SK-N-SH treated with all-trans-retinoic acid at 6 μM for 48 hours (cell line): ENCODE data around the gene ZNF581.

Experiments used
- ATAC-seq: fragments of 200-7000 bp; cut with Tn5 transposase; 3 replicates; pipeline ENCODE4 v1.9.1; 2020; ENCODE audit warnings: mild to moderate bottlenecking, moderate library complexity
- ARNTL ChIP-seq: fragments of 450-650 bp; formaldehyde crosslinking; IDR thresholded peaks from 2 replicates; pipeline ENCODE4 v1.5.0; 2020; ENCODE audit warnings: low read depth, mild to moderate bottlenecking, moderate library complexity, borderline replicate concordance
- BACH2 ChIP-seq: fragments of 250-450 bp; sonication (Bioruptor Pico); IDR thresholded peaks from 2 replicates; pipeline ENCODE4 v1.9.0; 2021; ENCODE audit warnings: mild to moderate bottlenecking, borderline replicate concordance
- CSDC2 ChIP-seq: fragments of 250-450 bp; sonication (Bioruptor Pico); IDR thresholded peaks from 2 replicates; pipeline ENCODE4 v1.5.0; 2020; ENCODE audit warnings: mild to moderate bottlenecking, moderate library complexity
- ESRRG ChIP-seq: fragments of 250-450 bp; sonication (Bioruptor Pico); IDR thresholded peaks from 2 replicates; pipeline ENCODE4 v1.6.1; 2021; ENCODE audit warnings: mild to moderate bottlenecking
- GLIS3 ChIP-seq: fragments of 250-450 bp; sonication (Bioruptor Pico); IDR thresholded peaks from 2 replicates; pipeline ENCODE4 v1.5.0; 2020; ENCODE audit warnings: mild to moderate bottlenecking, moderate library complexity
- ISL1 ChIP-seq: fragments of 250-450 bp; sonication (Bioruptor Pico); IDR thresholded peaks from 2 replicates; pipeline ENCODE4 v2.1.2; 2022; ENCODE audit warnings: mild to moderate bottlenecking, moderate library complexity
- OSR1 ChIP-seq: fragments of 250-450 bp; sonication (Bioruptor Pico); IDR thresholded peaks from 2 replicates; pipeline ENCODE4 v1.8.0; 2022; ENCODE audit warnings: moderate library complexity, mild to moderate bottlenecking, inconsistent platforms
- PPARA ChIP-seq: fragments of 250-450 bp; sonication (Bioruptor Pico); IDR thresholded peaks from 2 replicates; pipeline ENCODE4 v1.5.0; 2020; ENCODE audit warnings: mild to moderate bottlenecking, borderline replicate concordance
- RARB ChIP-seq: fragments of 250-450 bp; sonication (Bioruptor Pico); IDR thresholded peaks from 2 replicates; pipeline ENCODE4 v1.8.0; 2021; ENCODE audit warnings: mild to moderate bottlenecking, moderate library complexity
- SNAI2 ChIP-seq: fragments of 250-450 bp; sonication (Bioruptor Pico); IDR thresholded peaks from 2 replicates; pipeline ENCODE4 v1.5.0; 2020; ENCODE audit warnings: mild to moderate bottlenecking, moderate library complexity
- TCF4 ChIP-seq: fragments of 250-450 bp; sonication (Bioruptor Pico); IDR thresholded peaks from 2 replicates; pipeline ENCODE4 v1.8.0; 2021; ENCODE audit warnings: mild to moderate bottlenecking, moderate library complexity, borderline replicate concordance
- TOX ChIP-seq: fragments of 250-450 bp; sonication (Bioruptor Pico); IDR thresholded peaks from 2 replicates; pipeline ENCODE4 v1.8.0; 2021; ENCODE audit warnings: mild to moderate bottlenecking, moderate library complexity, borderline replicate concordance
- ZC3H10 ChIP-seq: fragments of 250-450 bp; sonication (Bioruptor Pico); IDR thresholded peaks from 2 replicates; pipeline ENCODE4 v1.5.1; 2021; ENCODE audit warnings: mild to moderate bottlenecking, moderate library complexity
- ZFP3 ChIP-seq: fragments of 250-450 bp; sonication (Bioruptor Pico); IDR thresholded peaks from 2 replicates; pipeline ENCODE4 v1.5.0; 2020; ENCODE audit warnings: mild to moderate bottlenecking, moderate library complexity
- ZFP30 ChIP-seq: fragments of 450-650 bp; formaldehyde crosslinking; IDR thresholded peaks from 2 replicates; pipeline ENCODE4 v1.5.0; 2022; ENCODE audit warnings: mild to moderate bottlenecking, moderate library complexity
- ZNF565 ChIP-seq: fragments of 450-650 bp; formaldehyde crosslinking; conservative IDR thresholded peaks from 2 replicates; pipeline ENCODE4 v1.5.0; 2020; ENCODE audit warnings: low read depth, mild to moderate bottlenecking, moderate library complexity
- ZNF70 ChIP-seq: fragments of 450-650 bp; formaldehyde crosslinking; IDR thresholded peaks from 2 replicates; pipeline ENCODE4 v1.5.0; 2020; ENCODE audit warnings: mild to moderate bottlenecking, moderate library complexity
- ZNF8 ChIP-seq: fragments of 450-650 bp; formaldehyde crosslinking; IDR thresholded peaks from 2 replicates; pipeline ENCODE4 v1.5.0; 2020; ENCODE audit warnings: mild to moderate bottlenecking, moderate library complexity
- TF ChIP-seq, protein P1 (sequence below): fragments of 250-450 bp; sonication (Bioruptor Pico); IDR thresholded peaks from 2 replicates; pipeline ENCODE4 v1.5.1; 2020; ENCODE audit warnings: low read depth, mild to moderate bottlenecking, moderate library complexity
- TF ChIP-seq, protein P2 (sequence below): fragments of 250-450 bp; sonication (Bioruptor Pico); IDR thresholded peaks from 2 replicates; pipeline ENCODE4 v1.5.1; 2021; ENCODE audit warnings: mild to moderate bottlenecking, moderate library complexity
- TF ChIP-seq, protein P3 (sequence below): fragments of 250-450 bp; sonication (Bioruptor Pico); IDR thresholded peaks from 2 replicates; pipeline ENCODE4 v1.8.0; 2020; ENCODE audit warnings: mild to moderate bottlenecking, moderate library complexity, borderline replicate concordance
- TF ChIP-seq, protein P4 (sequence below): fragments of 250-450 bp; sonication (Bioruptor Pico); IDR thresholded peaks from 2 replicates; pipeline ENCODE4 v1.5.0; 2020; ENCODE audit warnings: mild to moderate bottlenecking, moderate library complexity
- TF ChIP-seq, protein P5 (sequence below): fragments of 250-450 bp; sonication (Bioruptor Pico); IDR thresholded peaks from 2 replicates; pipeline ENCODE4 v1.8.0; 2021; ENCODE audit warnings: low read depth, mild to moderate bottlenecking, moderate library complexity, borderline replicate concordance

The ZNF581 gene

DNA sequence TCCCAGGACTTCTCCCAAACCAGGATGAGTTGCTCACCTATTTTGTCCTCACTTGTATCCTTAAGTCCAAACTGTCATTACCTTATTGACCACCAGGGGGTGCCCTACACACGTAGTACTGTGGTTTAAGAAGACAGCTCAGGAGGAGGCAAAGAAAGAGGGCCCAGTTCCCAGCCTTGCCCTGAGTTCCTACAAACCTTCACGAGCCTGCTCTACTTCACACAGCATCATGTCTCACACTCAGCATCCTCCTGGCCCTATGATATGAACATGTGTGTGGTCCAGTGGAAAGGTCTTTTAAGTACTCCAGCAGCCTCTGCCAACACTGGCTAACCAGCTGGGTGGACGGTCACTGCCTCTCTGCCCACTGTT lies 11.0 kb upstream of the ZNF581 start:
- no peak for TF ChIP-seq ZNF8 (CRISPR knock-in tag)
- TF ChIP-seq ESRRG (CRISPR knock-in tag): no peak
- TF ChIP-seq BACH2 (CRISPR knock-in tag): no peak
- no peak for TF ChIP-seq TCF4 (CRISPR knock-in tag)
- no peak for TF ChIP-seq PPARA
- TF ChIP-seq CSDC2 (CRISPR knock-in tag): no peak
- TF ChIP-seq, protein P1, sequence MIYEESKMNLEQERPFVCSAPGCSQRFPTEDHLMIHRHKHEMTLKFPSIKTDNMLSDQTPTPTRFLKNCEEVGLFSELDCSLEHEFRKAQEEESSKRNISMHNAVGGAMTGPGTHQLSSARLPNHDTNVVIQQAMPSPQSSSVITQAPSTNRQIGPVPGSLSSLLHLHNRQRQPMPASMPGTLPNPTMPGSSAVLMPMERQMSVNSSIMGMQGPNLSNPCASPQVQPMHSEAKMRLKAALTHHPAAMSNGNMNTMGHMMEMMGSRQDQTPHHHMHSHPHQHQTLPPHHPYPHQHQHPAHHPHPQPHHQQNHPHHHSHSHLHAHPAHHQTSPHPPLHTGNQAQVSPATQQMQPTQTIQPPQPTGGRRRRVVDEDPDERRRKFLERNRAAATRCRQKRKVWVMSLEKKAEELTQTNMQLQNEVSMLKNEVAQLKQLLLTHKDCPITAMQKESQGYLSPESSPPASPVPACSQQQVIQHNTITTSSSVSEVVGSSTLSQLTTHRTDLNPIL (CRISPR knock-in tag): no peak
- no peak for TF ChIP-seq ZNF565 (CRISPR knock-in tag)
- no peak for TF ChIP-seq ZFP3 (CRISPR knock-in tag)
- TF ChIP-seq, protein P2, sequence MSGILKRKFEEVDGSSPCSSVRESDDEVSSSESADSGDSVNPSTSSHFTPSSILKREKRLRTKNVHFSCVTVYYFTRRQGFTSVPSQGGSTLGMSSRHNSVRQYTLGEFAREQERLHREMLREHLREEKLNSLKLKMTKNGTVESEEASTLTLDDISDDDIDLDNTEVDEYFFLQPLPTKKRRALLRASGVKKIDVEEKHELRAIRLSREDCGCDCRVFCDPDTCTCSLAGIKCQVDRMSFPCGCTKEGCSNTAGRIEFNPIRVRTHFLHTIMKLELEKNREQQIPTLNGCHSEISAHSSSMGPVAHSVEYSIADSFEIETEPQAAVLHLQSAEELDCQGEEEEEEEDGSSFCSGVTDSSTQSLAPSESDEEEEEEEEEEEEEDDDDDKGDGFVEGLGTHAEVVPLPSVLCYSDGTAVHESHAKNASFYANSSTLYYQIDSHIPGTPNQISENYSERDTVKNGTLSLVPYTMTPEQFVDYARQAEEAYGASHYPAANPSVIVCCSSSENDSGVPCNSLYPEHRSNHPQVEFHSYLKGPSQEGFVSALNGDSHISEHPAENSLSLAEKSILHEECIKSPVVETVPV (CRISPR knock-in tag): no peak
- no peak for TF ChIP-seq GLIS3 (CRISPR knock-in tag)
- no peak for TF ChIP-seq SNAI2 (CRISPR knock-in tag)
- TF ChIP-seq ISL1 (CRISPR knock-in tag): no peak
- TF ChIP-seq OSR1: no peak
- TF ChIP-seq TOX: no peak
- TF ChIP-seq, protein P3, sequence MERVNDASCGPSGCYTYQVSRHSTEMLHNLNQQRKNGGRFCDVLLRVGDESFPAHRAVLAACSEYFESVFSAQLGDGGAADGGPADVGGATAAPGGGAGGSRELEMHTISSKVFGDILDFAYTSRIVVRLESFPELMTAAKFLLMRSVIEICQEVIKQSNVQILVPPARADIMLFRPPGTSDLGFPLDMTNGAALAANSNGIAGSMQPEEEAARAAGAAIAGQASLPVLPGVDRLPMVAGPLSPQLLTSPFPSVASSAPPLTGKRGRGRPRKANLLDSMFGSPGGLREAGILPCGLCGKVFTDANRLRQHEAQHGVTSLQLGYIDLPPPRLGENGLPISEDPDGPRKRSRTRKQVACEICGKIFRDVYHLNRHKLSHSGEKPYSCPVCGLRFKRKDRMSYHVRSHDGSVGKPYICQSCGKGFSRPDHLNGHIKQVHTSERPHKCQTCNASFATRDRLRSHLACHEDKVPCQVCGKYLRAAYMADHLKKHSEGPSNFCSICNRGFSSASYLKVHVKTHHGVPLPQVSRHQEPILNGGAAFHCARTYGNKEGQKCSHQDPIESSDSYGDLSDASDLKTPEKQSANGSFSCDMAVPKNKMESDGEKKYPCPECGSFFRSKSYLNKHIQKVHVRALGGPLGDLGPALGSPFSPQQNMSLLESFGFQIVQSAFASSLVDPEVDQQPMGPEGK: no peak
- no peak for TF ChIP-seq ZNF70 (CRISPR knock-in tag)
- TF ChIP-seq, protein P4, sequence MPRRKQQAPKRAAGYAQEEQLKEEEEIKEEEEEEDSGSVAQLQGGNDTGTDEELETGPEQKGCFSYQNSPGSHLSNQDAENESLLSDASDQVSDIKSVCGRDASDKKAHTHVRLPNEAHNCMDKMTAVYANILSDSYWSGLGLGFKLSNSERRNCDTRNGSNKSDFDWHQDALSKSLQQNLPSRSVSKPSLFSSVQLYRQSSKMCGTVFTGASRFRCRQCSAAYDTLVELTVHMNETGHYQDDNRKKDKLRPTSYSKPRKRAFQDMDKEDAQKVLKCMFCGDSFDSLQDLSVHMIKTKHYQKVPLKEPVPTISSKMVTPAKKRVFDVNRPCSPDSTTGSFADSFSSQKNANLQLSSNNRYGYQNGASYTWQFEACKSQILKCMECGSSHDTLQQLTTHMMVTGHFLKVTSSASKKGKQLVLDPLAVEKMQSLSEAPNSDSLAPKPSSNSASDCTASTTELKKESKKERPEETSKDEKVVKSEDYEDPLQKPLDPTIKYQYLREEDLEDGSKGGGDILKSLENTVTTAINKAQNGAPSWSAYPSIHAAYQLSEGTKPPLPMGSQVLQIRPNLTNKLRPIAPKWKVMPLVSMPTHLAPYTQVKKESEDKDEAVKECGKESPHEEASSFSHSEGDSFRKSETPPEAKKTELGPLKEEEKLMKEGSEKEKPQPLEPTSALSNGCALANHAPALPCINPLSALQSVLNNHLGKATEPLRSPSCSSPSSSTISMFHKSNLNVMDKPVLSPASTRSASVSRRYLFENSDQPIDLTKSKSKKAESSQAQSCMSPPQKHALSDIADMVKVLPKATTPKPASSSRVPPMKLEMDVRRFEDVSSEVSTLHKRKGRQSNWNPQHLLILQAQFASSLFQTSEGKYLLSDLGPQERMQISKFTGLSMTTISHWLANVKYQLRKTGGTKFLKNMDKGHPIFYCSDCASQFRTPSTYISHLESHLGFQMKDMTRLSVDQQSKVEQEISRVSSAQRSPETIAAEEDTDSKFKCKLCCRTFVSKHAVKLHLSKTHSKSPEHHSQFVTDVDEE (CRISPR knock-in tag): no peak

DNA sequence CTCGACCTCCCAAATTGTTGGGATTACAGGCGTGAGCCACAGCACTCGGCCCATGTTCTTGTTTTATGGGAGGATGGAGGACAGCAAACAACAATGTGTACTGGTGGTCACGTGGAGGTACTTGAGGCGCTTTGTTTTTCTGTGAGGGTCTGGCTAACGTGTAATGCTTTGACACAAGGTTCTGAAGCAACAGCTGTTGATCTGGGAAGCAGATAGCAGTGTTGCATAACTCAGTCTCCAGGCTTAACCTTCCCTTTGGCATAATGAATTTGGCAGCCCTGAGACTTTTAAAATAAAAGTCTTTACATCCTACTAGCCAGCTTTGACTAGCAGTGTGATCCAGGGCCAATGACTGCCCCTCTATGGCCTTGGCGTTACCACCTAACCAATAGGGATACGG lies 9.6 kb upstream of the ZNF581 start:
- no peak for ATAC-seq
- TF ChIP-seq ZNF565 (CRISPR knock-in tag) (no peak), CSDC2 (CRISPR knock-in tag) (no peak), ESRRG (CRISPR knock-in tag) (no peak), RARB (CRISPR knock-in tag) (no peak), ZC3H10 (CRISPR knock-in tag) (no peak), ZFP30 (CRISPR knock-in tag) (no peak), BACH2 (CRISPR knock-in tag) (no peak), GLIS3 (CRISPR knock-in tag) (no peak), ZNF8 (CRISPR knock-in tag) (no peak), PPARA (no peak), ZNF70 (CRISPR knock-in tag) (no peak), ARNTL (CRISPR knock-in tag) (no peak), ISL1 (CRISPR knock-in tag) (no peak), SNAI2 (CRISPR knock-in tag) (no peak)
- TF ChIP-seq, protein P5, sequence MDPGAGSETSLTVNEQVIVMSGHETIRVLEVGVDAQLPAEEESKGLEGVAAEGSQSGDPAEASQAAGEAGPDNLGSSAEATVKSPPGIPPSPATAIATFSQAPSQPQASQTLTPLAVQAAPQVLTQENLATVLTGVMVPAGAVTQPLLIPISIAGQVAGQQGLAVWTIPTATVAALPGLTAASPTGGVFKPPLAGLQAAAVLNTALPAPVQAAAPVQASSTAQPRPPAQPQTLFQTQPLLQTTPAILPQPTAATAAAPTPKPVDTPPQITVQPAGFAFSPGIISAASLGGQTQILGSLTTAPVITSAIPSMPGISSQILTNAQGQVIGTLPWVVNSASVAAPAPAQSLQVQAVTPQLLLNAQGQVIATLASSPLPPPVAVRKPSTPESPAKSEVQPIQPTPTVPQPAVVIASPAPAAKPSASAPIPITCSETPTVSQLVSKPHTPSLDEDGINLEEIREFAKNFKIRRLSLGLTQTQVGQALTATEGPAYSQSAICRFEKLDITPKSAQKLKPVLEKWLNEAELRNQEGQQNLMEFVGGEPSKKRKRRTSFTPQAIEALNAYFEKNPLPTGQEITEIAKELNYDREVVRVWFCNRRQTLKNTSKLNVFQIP: no peak
- TF ChIP-seq, protein P4 (CRISPR knock-in tag): no peak
- TF ChIP-seq, protein P1 (CRISPR knock-in tag): no peak
- TF ChIP-seq, protein P2 (CRISPR knock-in tag): no peak

More for the DNA sequence above, 11.0 kb upstream of the ZNF581 start:
- ATAC-seq: peak; percentile 83
